SK-N-SH treated with all-trans-retinoic acid at 6 μM for 48 hours (cell line): ENCODE measurements around the gene SLC15A1.

Experiments
- ARNTL ChIP-seq: fragments of 450-650 bp; formaldehyde crosslinking; IDR thresholded peaks from 2 replicates; pipeline ENCODE4 v1.5.0; 2020; ENCODE audit warnings: low read depth, mild to moderate bottlenecking, moderate library complexity, borderline replicate concordance
- GLIS3 ChIP-seq: fragments of 250-450 bp; sonication (Bioruptor Pico); IDR thresholded peaks from 2 replicates; pipeline ENCODE4 v1.5.0; 2020; ENCODE audit warnings: mild to moderate bottlenecking, moderate library complexity
- PPARA ChIP-seq: fragments of 250-450 bp; sonication (Bioruptor Pico); IDR thresholded peaks from 2 replicates; pipeline ENCODE4 v1.5.0; 2020; ENCODE audit warnings: mild to moderate bottlenecking, borderline replicate concordance
- ZFP3 ChIP-seq: fragments of 250-450 bp; sonication (Bioruptor Pico); IDR thresholded peaks from 2 replicates; pipeline ENCODE4 v1.5.0; 2020; ENCODE audit warnings: mild to moderate bottlenecking, moderate library complexity
- ZNF8 ChIP-seq: fragments of 450-650 bp; formaldehyde crosslinking; IDR thresholded peaks from 2 replicates; pipeline ENCODE4 v1.5.0; 2020; ENCODE audit warnings: mild to moderate bottlenecking, moderate library complexity
- TF ChIP-seq, protein P1 (sequence below): fragments of 250-450 bp; sonication (Bioruptor Pico); IDR thresholded peaks from 2 replicates; pipeline ENCODE4 v1.8.0; 2020; ENCODE audit warnings: mild to moderate bottlenecking, moderate library complexity, borderline replicate concordance

DNA sequence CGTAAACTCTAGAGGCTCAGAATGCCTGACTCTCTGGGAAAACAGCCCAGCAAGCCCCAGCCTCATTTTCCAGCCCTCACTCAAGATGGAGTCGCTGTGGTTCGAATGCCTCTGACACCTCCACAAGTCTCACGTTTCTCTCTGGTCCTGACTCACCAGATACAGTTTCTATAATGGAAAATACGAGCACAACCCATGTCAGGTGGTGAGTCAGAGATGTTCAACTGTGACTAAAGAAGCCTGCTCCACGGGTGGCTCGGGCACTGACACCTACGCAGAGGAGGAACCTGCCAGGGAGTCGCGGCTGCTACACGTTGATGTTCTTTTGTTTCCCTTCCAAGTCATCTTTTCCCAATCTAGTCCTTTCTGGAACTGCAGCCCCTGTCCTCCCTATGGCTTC, 88.4 kb downstream of the SLC15A1 start:
- TF ChIP-seq ZFP3 (CRISPR knock-in tag) (no peak), ARNTL (CRISPR knock-in tag) (no peak), ZNF8 (CRISPR knock-in tag) (no peak), PPARA (CRISPR knock-in tag) (no peak), GLIS3 (CRISPR knock-in tag) (no peak)
- TF ChIP-seq, protein P1, sequence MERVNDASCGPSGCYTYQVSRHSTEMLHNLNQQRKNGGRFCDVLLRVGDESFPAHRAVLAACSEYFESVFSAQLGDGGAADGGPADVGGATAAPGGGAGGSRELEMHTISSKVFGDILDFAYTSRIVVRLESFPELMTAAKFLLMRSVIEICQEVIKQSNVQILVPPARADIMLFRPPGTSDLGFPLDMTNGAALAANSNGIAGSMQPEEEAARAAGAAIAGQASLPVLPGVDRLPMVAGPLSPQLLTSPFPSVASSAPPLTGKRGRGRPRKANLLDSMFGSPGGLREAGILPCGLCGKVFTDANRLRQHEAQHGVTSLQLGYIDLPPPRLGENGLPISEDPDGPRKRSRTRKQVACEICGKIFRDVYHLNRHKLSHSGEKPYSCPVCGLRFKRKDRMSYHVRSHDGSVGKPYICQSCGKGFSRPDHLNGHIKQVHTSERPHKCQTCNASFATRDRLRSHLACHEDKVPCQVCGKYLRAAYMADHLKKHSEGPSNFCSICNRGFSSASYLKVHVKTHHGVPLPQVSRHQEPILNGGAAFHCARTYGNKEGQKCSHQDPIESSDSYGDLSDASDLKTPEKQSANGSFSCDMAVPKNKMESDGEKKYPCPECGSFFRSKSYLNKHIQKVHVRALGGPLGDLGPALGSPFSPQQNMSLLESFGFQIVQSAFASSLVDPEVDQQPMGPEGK (CRISPR knock-in tag), result no peak
